ENCODE results near the gene CPNE2. TPM values are rescaled to one million over a fixed set of nuclear protein-coding genes. Genes with fewer than 3 reads are reported as not detected.

The CPNE2 gene
- total RNA-seq, 1 donor: 11.6 TPM

DNA sequence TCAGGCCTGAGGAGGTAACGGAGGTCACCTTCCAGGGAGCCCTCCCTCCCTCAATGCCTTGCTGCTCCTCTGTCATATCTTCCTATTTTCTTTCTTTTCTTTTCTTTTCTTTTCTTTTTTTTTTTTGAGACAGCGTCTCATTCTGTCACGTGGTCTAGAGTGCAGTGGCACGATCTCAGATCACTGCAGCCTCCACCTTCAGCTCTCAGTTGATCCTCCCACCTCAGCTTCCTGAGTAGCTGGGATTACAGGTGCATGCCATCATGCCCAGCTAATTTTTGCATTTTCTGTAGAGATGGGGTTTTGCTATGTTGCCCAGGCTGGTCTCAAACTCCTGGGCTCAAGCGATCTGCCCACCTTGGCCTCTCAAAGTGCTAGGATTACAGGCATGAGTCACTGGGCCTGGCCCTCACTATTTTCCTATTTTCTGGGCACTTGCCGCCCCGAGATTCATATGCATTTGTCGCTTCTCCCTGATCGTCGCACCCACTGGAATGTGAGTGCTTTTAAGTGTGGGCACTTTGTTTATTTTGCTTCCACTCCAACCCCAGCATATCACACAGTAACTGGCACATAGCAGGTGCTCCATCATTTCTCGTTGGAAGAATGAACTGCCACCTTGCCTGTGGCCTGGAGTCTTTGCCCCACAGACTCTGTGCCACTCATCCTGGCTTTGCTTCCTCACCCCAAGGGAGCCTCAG is 31.7 kb downstream of the CPNE2 start:
- Histone ChIP-seq H3K4me2 (ENCODE audit: insufficient read depth, low read length) (no peak overlapping the region), H3K27me3 (ENCODE audit: insufficient read depth, low read length) (no peaks in the 10 kb centered on the region), H4K20me1 (ENCODE audit: insufficient read depth, low read length) (no peaks in the 10 kb centered on the region), H3K4me3 (ENCODE audit: insufficient read depth, low read length) (no peak overlapping the region), H2AFZ (ENCODE audit: low read length) (no peak overlapping the region), H3K79me2 (ENCODE audit: insufficient read depth, low read length) (no peaks in the 10 kb centered on the region), H3K4me1 (ENCODE audit: insufficient read depth, low read length) (no peaks in the 10 kb centered on the region), H3K36me3 (ENCODE audit: insufficient read depth, low read length) (no peaks in the 10 kb centered on the region), H3K27ac (ENCODE audit: low read depth, low read length) (no peak overlapping the region), H3K9me3 (ENCODE audit: low read depth, low read length) (no peaks in the 10 kb centered on the region)
- TF ChIP-seq, protein P1, sequence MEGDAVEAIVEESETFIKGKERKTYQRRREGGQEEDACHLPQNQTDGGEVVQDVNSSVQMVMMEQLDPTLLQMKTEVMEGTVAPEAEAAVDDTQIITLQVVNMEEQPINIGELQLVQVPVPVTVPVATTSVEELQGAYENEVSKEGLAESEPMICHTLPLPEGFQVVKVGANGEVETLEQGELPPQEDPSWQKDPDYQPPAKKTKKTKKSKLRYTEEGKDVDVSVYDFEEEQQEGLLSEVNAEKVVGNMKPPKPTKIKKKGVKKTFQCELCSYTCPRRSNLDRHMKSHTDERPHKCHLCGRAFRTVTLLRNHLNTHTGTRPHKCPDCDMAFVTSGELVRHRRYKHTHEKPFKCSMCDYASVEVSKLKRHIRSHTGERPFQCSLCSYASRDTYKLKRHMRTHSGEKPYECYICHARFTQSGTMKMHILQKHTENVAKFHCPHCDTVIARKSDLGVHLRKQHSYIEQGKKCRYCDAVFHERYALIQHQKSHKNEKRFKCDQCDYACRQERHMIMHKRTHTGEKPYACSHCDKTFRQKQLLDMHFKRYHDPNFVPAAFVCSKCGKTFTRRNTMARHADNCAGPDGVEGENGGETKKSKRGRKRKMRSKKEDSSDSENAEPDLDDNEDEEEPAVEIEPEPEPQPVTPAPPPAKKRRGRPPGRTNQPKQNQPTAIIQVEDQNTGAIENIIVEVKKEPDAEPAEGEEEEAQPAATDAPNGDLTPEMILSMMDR (IDR thresholded peaks at IDR 0.05; ENCODE audit: extremely low read depth, low read depth, low read length): no peak
- no peak for DNase-seq (ENCODE audit: insufficient read length, low spot score, missing footprints)

DNA sequence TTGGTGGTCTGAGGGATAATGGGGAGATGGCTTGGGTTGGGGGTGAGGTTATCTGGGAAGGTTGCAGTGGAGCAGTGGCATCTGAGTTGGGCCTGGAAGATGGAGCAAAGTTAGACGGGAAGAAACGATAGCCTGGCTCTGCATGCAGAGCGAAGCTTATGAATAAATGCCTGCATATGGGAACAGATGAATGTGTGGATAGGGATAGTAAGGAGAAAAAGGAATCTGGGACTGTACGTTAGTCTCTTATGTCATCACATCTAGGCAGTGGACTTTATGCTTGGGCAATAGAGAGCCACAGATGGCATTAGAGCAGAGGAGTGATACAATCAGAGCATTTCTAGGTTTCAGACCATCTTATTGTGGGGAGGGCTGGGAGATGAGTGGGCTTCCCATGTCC is 33.0 kb downstream of the CPNE2 start:
- Histone ChIP-seq H3K27ac (ENCODE audit: low read depth, low read length) (no peak overlapping the region), H4K20me1 (ENCODE audit: insufficient read depth, low read length) (no peaks in the 10 kb centered on the region), H3K27me3 (ENCODE audit: insufficient read depth, low read length) (no peaks in the 10 kb centered on the region), H3K4me1 (ENCODE audit: insufficient read depth, low read length) (no peaks in the 10 kb centered on the region), H3K36me3 (ENCODE audit: insufficient read depth, low read length) (no peaks in the 10 kb centered on the region), H3K4me2 (ENCODE audit: insufficient read depth, low read length) (no peak overlapping the region), H2AFZ (ENCODE audit: low read length) (no peak overlapping the region), H3K4me3 (ENCODE audit: insufficient read depth, low read length) (no peak overlapping the region), H3K9me3 (ENCODE audit: low read depth, low read length) (no peaks in the 10 kb centered on the region), H3K79me2 (ENCODE audit: insufficient read depth, low read length) (no peaks in the 10 kb centered on the region)
- TF ChIP-seq, protein P1 (IDR thresholded peaks at IDR 0.05; ENCODE audit: extremely low read depth, low read depth, low read length): no peak
- DNase-seq (ENCODE audit: insufficient read length, low spot score, missing footprints): peak; percentile 58

DNA sequence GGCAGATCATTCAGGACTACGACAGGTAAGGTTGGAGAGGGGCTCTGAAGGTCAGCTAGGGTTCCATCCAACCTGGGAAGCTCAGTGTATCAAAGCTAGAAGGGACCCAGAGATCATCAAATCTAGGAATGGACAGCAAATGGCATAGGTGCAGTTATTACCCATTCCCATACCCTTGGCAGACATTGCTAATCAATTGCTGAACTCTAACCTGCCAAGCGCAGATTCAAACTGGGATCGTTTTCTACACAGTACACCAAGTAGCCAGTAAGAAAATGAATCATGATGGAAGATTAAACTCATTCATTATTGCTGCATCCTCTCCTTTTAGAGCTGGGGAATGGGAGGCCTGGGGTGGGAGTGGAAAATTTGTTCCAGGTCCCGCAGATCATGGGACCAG is 33.6 kb downstream of the CPNE2 start:
- H3K4me3 ChIP-seq (ENCODE audit: insufficient read depth, low read length): no peak overlapping the region
- H3K79me2 ChIP-seq (ENCODE audit: insufficient read depth, low read length): no peaks in the 10 kb centered on the region
- TF ChIP-seq, protein P1 (IDR thresholded peaks at IDR 0.05; ENCODE audit: extremely low read depth, low read depth, low read length): no peak
- H4K20me1 ChIP-seq (ENCODE audit: insufficient read depth, low read length): no peaks in the 10 kb centered on the region
- H3K4me2 ChIP-seq (ENCODE audit: insufficient read depth, low read length): no peak overlapping the region
- no peaks in the 10 kb centered on the region for H3K27me3 ChIP-seq (ENCODE audit: insufficient read depth, low read length)
- DNase-seq (ENCODE audit: insufficient read length, low spot score, missing footprints): peak; percentile 14
- H3K4me1 ChIP-seq (ENCODE audit: insufficient read depth, low read length): no peaks in the 10 kb centered on the region
- no peaks in the 10 kb centered on the region for H3K9me3 ChIP-seq (ENCODE audit: low read depth, low read length)
- no peak overlapping the region for H3K27ac ChIP-seq (ENCODE audit: low read depth, low read length)
- no peaks in the 10 kb centered on the region for H3K36me3 ChIP-seq (ENCODE audit: insufficient read depth, low read length)
- no peak overlapping the region for H2AFZ ChIP-seq (ENCODE audit: low read length)

DNA sequence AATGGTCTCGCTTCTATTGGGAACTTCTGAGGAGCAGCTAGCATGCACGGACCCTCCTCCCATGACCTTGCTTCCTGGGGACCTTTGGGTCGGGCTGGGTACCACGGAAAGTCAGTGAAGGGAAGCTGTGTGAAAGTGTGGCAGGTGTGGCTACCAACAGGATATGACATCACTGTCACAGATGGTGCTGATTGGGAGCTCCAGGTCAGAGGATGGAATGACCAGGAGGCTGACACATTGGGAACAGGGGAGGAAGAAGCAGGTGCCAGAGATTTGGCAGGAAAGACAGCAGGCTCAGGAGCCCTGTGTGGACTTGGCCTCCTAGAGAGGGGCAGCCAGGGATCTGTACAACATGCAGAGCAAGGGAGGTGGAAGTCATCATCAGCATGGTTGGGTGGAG is 34.0 kb downstream of the CPNE2 start:
- Histone ChIP-seq H3K4me2 (ENCODE audit: insufficient read depth, low read length) (no peak overlapping the region), H3K9me3 (ENCODE audit: low read depth, low read length) (no peaks in the 10 kb centered on the region), H3K4me1 (ENCODE audit: insufficient read depth, low read length) (no peaks in the 10 kb centered on the region), H3K79me2 (ENCODE audit: insufficient read depth, low read length) (no peaks in the 10 kb centered on the region), H3K36me3 (ENCODE audit: insufficient read depth, low read length) (no peaks in the 10 kb centered on the region), H2AFZ (ENCODE audit: low read length) (no peak overlapping the region), H3K4me3 (ENCODE audit: insufficient read depth, low read length) (no peak overlapping the region), H3K27me3 (ENCODE audit: insufficient read depth, low read length) (no peaks in the 10 kb centered on the region), H3K27ac (ENCODE audit: low read depth, low read length) (no peak overlapping the region), H4K20me1 (ENCODE audit: insufficient read depth, low read length) (no peaks in the 10 kb centered on the region)
- TF ChIP-seq, protein P1 (IDR thresholded peaks at IDR 0.05; ENCODE audit: extremely low read depth, low read depth, low read length): no peak
- peak; percentile 39 for DNase-seq (ENCODE audit: insufficient read length, low spot score, missing footprints)
